Effector memory CD4-positive, alpha-beta T cell (primary cell): ENCODE data around the gene ARG1.

Experiments
- DNase-seq, 3 donors: peaks; one replicate each; pipeline ENCODE4 v3.0.0-alpha.2; 2020
- H3K27ac ChIP-seq: 2 replicates; pipeline ENCODE4 v1.7.0; 2013; ENCODE audit warnings: mild to moderate bottlenecking, low read length, moderate library complexity; ENCODE audit not compliant: insufficient read depth, poor library complexity, severe bottlenecking
- H3K27me3 ChIP-seq: replicated peaks from 2 replicates; pipeline ENCODE4 v1.7.0; 2013; ENCODE audit warnings: mild to moderate bottlenecking, low read length; ENCODE audit not compliant: insufficient read depth, control insufficient read depth, poor library complexity, severe bottlenecking
- H3K36me3 ChIP-seq: 2 replicates; pipeline ENCODE4 v1.7.0; 2013; ENCODE audit warnings: mild to moderate bottlenecking, low read length, moderate library complexity; ENCODE audit not compliant: control insufficient read depth, insufficient read depth
- H3K4me1 ChIP-seq: 2 replicates; pipeline ENCODE4 v1.7.0; 2013; ENCODE audit warnings: low read length, mild to moderate bottlenecking; ENCODE audit not compliant: control insufficient read depth, insufficient read depth, poor library complexity, severe bottlenecking
- H3K4me3 ChIP-seq: 2 replicates; pipeline ENCODE4 v1.7.0; 2013; ENCODE audit warnings: low read length, low read depth, mild to moderate bottlenecking; ENCODE audit not compliant: insufficient read depth, poor library complexity, severe bottlenecking
- H3K9me3 ChIP-seq: 2 replicates; pipeline ENCODE4 v1.7.0; 2013; ENCODE audit warnings: mild to moderate bottlenecking, low read length, moderate library complexity; ENCODE audit not compliant: control insufficient read depth

Gene ARG1

DNA sequence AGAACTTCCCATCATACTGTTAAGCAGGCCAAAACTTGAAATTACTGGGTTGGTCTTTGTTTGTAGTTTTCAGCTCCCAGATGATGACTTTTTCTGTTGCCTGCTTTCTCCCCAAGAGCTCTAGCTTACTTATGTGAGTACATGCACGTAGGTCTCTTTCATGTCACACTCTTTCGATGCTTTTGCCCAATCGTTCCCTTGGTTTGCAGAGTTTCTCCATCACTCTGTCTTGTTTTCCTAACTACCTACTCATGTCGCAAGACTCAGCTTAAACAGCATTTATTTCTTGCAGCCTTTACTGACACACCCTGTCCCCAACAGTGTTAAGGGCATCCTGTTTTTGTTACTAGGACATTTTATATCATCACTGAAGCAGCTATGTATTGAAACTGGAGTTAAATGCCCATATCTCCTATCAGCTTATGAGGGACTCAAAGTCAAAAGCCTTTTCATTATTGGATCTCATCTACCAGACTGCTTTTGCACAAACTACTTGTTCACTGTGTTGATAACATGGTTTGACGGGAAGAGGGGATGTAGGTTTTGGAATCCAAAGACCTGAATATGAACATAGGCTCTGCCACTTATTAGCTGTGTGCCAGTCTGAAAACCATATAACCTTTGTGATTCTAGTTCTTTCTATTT is 2.9 kb downstream of the ARG1 start:
- no peak for DNase-seq
- no peak overlapping the region for H3K27ac ChIP-seq
- no peaks in the 10 kb centered on the region for H3K4me1 ChIP-seq
- no peaks in the 10 kb centered on the region for H3K9me3 ChIP-seq
- peaks cover 23% of the 10 kb centered on the region for H3K36me3 ChIP-seq
- H3K27me3 ChIP-seq = no peaks in the 10 kb centered on the region
- H3K4me3 ChIP-seq = no peak overlapping the region

DNA sequence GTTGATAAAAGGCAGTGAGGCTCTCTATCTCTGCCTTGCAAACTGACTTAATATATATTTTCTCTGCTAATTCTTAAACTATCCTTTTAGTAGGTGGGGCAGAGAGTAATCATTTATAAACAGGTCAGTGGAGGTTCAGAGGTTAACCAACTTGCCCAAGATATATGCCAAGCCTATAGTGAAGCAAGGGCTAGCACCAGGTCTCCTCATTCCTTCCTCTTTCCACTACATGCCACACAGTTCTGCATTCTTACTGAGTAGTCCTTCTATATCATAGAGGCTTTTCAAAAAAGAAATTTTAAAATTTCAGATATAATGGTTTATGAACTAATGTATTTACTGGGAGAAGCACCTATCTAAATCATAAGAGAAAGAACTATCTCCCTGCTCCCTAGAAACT is 8.5 kb downstream of the ARG1 start:
- no peaks in the 10 kb centered on the region for H3K4me1 ChIP-seq
- H3K27me3 ChIP-seq = no peaks in the 10 kb centered on the region
- H3K27ac ChIP-seq = no peak overlapping the region
- peaks cover 68% of the 10 kb centered on the region for H3K36me3 ChIP-seq
- H3K4me3 ChIP-seq = no peak overlapping the region
- DNase-seq = no peak
- H3K9me3 ChIP-seq = no peaks in the 10 kb centered on the region

DNA sequence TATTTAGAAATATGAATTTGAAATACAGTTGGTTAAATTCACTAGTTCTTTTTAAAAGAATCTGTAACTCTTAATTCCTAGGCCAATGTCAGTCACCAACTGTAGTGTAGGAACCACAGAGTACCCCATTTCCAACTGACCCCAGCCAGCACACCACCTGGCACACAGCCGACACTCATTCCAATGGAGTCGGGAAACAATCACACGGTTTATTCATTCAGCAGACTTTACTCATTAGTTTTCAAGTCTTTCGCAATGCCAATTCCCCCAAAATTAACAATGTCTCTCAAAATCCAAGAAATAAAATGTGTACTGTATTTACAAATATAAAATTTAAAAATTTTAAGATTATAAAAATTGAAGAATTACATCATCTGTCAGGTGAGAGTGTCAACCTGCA is 13.5 kb downstream of the ARG1 start:
- H3K4me3 ChIP-seq = no peak overlapping the region
- no peak overlapping the region for H3K27ac ChIP-seq
- no peak for DNase-seq
- H3K4me1 ChIP-seq = no peaks in the 10 kb centered on the region
- no peaks in the 10 kb centered on the region for H3K9me3 ChIP-seq
- peaks cover 78% of the 10 kb centered on the region for H3K36me3 ChIP-seq
- no peaks in the 10 kb centered on the region for H3K27me3 ChIP-seq

DNA sequence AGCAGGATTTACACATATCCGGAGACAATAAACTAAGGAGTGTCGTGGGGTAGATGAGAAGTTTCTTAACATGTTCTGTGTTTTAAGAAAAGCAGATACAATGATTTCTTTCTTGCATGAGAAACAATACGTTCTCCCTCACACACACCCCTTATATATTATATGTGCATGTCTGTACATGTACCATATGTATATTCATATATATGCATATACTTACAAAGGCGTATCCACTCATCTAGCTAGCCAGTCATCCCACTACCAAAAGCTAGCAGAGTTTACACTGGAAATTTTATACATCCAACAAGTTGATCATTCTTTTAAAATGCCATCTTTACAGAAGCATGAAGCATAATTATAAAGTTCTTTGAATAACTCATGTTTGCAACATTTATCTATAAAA is 14.9 kb downstream of the ARG1 start:
- no peaks in the 10 kb centered on the region for H3K27me3 ChIP-seq
- no peak for DNase-seq
- H3K4me3 ChIP-seq = no peak overlapping the region
- H3K27ac ChIP-seq = no peak overlapping the region
- peaks cover 76% of the 10 kb centered on the region for H3K36me3 ChIP-seq
- H3K9me3 ChIP-seq = no peaks in the 10 kb centered on the region
- no peaks in the 10 kb centered on the region for H3K4me1 ChIP-seq

DNA sequence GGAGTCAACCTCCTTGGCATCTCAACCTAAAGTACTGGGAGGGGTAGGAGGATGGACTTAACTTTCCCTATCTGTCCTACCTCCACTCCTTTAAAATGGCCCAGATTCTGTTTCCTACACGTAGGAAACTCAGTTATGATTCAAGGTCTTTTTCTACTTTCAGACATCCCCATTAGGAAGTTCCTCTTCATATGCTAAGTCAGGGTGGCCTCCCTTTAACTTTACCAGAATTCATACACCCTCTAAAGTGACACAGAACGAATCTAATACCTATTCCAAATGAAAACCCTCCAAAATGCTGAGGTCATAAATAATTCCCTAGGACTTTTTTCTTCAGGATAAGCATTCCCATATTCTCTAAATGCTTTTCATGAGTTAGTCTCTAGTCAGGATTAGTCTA is 15.6 kb downstream of the ARG1 start:
- Histone ChIP-seq H3K9me3 (no peaks in the 10 kb centered on the region), H3K4me1 (no peaks in the 10 kb centered on the region), H3K36me3 (peaks cover 74% of the 10 kb centered on the region), H3K4me3 (no peak overlapping the region), H3K27ac (no peak overlapping the region), H3K27me3 (no peaks in the 10 kb centered on the region)
- no peak for DNase-seq

DNA sequence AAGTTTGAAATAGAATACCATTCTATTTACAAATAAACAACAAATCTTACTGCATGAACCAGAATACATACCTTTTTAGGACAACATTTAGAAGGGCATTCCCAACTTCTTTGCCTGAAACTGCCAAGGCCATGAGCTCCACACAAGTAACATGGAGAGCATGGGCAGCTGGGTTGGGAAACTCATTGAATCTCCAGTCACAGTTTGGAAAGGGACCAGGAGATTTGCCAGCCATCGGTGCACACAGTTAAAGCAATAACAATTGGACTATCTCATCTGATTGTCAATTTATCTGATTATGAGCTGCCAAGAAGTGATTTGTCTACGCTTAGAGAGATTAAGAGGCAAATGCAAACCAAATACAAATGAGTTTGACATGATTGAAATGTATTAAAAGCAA is 19.9 kb downstream of the ARG1 start:
- DNase-seq = no peak
- no peaks in the 10 kb centered on the region for H3K9me3 ChIP-seq
- no peaks in the 10 kb centered on the region for H3K4me1 ChIP-seq
- no peak overlapping the region for H3K27ac ChIP-seq
- H3K27me3 ChIP-seq = no peaks in the 10 kb centered on the region
- H3K4me3 ChIP-seq = no peak overlapping the region
- H3K36me3 ChIP-seq = peaks cover 58% of the 10 kb centered on the region

DNA sequence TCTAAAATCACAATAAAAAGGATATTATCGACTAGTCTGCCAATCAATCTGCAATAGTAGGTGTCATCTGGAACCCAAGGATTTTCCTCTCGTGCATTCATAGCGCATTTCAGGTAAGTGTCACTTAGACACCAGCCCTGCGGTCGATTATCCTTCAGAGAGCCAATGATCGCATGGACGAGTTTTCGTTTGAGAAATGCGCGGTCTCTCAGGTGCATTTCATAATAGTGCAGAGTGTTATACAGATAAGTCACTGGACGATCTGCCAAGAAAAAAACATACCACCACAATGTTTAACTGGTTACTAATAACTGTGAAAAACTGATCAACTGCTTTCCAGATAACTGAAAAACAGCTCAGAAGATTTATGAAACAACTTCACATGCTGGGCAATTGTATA is 21.0 kb downstream of the ARG1 start:
- Histone ChIP-seq H3K4me1 (no peaks in the 10 kb centered on the region), H3K4me3 (no peak overlapping the region), H3K36me3 (peaks cover 58% of the 10 kb centered on the region), H3K9me3 (no peaks in the 10 kb centered on the region), H3K27me3 (no peaks in the 10 kb centered on the region), H3K27ac (no peak overlapping the region)
- no peak for DNase-seq

DNA sequence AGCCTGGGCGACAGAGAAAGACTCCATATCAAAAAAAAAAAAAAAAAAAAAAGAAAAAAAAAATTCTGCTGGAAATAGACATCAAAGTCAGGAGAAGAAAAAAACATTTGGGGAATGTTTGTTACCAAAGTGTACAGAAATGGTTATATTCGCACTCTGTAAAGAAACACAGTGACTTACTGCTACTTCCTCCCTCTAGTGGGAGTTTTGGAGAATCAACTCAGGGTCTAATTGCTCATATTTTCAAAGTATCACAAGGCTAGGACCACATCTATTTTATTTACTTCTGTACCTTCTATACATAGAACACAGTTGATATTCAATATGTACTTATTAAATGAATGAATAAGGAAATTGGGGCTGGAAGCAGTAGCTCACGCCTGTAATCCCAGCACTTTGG is 24.4 kb downstream of the ARG1 start:
- H3K9me3 ChIP-seq = no peaks in the 10 kb centered on the region
- no peak for DNase-seq
- no peaks in the 10 kb centered on the region for H3K27me3 ChIP-seq
- H3K4me1 ChIP-seq = no peaks in the 10 kb centered on the region
- no peak overlapping the region for H3K27ac ChIP-seq
- H3K4me3 ChIP-seq = no peak overlapping the region
- peaks cover 61% of the 10 kb centered on the region for H3K36me3 ChIP-seq

DNA sequence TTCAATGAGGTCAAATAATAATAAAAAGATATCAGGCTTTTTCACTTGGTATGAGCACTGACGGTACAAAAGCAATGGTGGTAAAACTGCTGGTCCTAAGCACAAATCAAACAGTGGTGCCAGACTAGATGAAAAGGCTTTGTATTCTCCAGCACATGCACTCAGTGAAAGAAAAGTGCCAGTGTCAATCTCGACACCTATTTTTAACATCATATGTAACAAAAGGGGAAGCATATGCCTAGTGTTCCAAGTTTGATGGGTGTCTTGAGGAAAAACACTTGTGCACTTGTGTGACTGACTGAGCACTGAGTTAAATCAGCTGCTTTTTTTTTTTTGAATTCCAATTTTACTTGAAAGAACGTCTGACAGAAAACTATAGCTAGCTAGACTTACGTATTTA is 27.7 kb downstream of the ARG1 start:
- Histone ChIP-seq H3K4me1 (no peaks in the 10 kb centered on the region), H3K27ac (no peak overlapping the region), H3K36me3 (peaks cover 79% of the 10 kb centered on the region), H3K4me3 (no peak overlapping the region), H3K27me3 (no peaks in the 10 kb centered on the region), H3K9me3 (no peaks in the 10 kb centered on the region)
- DNase-seq = no peak

DNA sequence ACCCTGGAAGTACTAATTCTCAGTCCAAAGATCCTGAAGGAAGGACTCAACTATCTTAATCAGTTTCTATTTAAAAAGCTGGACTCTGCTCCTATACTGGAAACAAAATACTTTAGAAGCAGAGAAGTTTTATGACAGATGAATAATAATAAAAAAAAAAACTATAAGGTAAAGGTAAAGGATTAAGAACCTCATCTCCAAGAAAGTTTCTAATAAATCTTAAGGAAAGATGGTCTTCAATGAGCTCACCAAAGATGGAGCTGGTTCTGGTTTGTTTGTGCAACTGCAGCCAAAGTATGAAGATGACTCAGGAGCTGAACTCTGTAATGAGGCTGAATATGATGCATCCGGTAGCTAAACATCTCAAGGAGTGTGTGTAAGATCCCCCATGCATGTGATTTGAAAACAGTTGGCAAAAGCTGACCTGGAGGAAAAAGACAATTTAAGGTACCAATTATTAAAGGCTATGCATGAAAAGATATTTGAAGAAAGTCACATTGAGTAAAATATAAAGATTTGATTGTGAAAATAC is 29.8 kb downstream of the ARG1 start:
- no peak overlapping the region for H3K4me3 ChIP-seq
- peaks cover 78% of the 10 kb centered on the region for H3K36me3 ChIP-seq
- no peaks in the 10 kb centered on the region for H3K27me3 ChIP-seq
- DNase-seq = no peak
- no peaks in the 10 kb centered on the region for H3K9me3 ChIP-seq
- no peak overlapping the region for H3K27ac ChIP-seq
- H3K4me1 ChIP-seq = no peaks in the 10 kb centered on the region
